Activated T-cell treated with anti-CD3 and anti-CD28 coated beads, Interleukin-2, amount 50 U/mL, for 4 hours (primary cell): ENCODE data around the gene ADGRA1. TPM values are rescaled to one million over a fixed set of nuclear protein-coding genes. Genes with fewer than 3 reads are reported as not detected.
A peak's percentile ranks its signal among the peaks of the same experiment; 100 is the strongest.

Experiments used
- ATAC-seq, 2 donors: fragments of 200-7000 bp; cut with Tn5 transposase; one replicate each; pipeline ENCODE4 v1.10.0; 2021
- DNase-seq: peaks from one replicate; pipeline ENCODE4 v3.0.0-alpha.2; 2020
- H3K27me3 Mint-ChIP-seq: one replicate; pipeline ENCODE4 v1.8.0; 2021; ENCODE audit warnings: low read depth, mixed read lengths
- H3K36me3 Mint-ChIP-seq: one replicate; pipeline ENCODE4 v1.8.0; 2022; ENCODE audit warnings: mixed read lengths; ENCODE audit not compliant: insufficient read depth
- H3K4me1 Mint-ChIP-seq: one replicate; pipeline ENCODE4 v1.8.0; 2021; ENCODE audit warnings: low read depth, mixed read lengths
- H3K4me3 Mint-ChIP-seq: one replicate; pipeline ENCODE4 v1.8.0; 2021; ENCODE audit warnings: mild to moderate bottlenecking, moderate library complexity, mixed read lengths
- H3K9me3 Mint-ChIP-seq: one replicate; pipeline ENCODE4 v1.8.0; 2021; ENCODE audit warnings: mixed read lengths
- total RNA-seq, 3 donors: library from RNA; stranded (reverse); gene quantifications; one replicate each; pipeline ENCODE4 v1.2.1, GENCODE V29; 2021

Gene ADGRA1
- total RNA-seq, 3 donors from 2014 or later: not detected

- Mint-ChIP-seq H3K36me3 (no peaks in the 10 kb centered on the region), H3K4me3 (no peak overlapping the region), H3K4me1 (peaks cover 3% of the 10 kb centered on the region), H3K27me3 (peaks cover 20% of the 10 kb centered on the region), H3K9me3 (no peaks in the 10 kb centered on the region)
- peak; percentile 2 for DNase-seq
- ATAC-seq: no peak
Measured at GRCh38 chr10:133126431-133127290, 38.9 kb downstream of the ADGRA1 start.

- ATAC-seq (peak in 1 of 2 donors; percentile 37), DNase-seq (no peak)
- no peaks in the 10 kb centered on the region for H3K36me3 Mint-ChIP-seq
- H3K27me3 Mint-ChIP-seq: peaks cover 20% of the 10 kb centered on the region
- no peaks in the 10 kb centered on the region for H3K9me3 Mint-ChIP-seq
- H3K4me1 Mint-ChIP-seq: peaks cover 3% of the 10 kb centered on the region
- no peak overlapping the region for H3K4me3 Mint-ChIP-seq
Measured at GRCh38 chr10:133127291-133128125, 39.8 kb downstream of the ADGRA1 start.

- Mint-ChIP-seq H3K4me3 (no peak overlapping the region), H3K4me1 (peaks cover 1% of the 10 kb centered on the region), H3K36me3 (no peaks in the 10 kb centered on the region), H3K27me3 (peaks cover 16% of the 10 kb centered on the region), H3K9me3 (no peaks in the 10 kb centered on the region)
- DNase-seq: no peak
- no peak for ATAC-seq
Measured at GRCh38 chr10:133128126-133129070, 40.7 kb downstream of the ADGRA1 start.

GRCh38 chr10:133129071-133129858 lies 41.5 kb downstream of the ADGRA1 start:
- H3K4me3 Mint-ChIP-seq: no peak overlapping the region
- ATAC-seq (no peak), DNase-seq (no peak)
- H3K27me3 Mint-ChIP-seq: peaks cover 13% of the 10 kb centered on the region
- peaks cover 1% of the 10 kb centered on the region for H3K4me1 Mint-ChIP-seq
- H3K36me3 Mint-ChIP-seq: no peaks in the 10 kb centered on the region
- no peaks in the 10 kb centered on the region for H3K9me3 Mint-ChIP-seq

DNA sequence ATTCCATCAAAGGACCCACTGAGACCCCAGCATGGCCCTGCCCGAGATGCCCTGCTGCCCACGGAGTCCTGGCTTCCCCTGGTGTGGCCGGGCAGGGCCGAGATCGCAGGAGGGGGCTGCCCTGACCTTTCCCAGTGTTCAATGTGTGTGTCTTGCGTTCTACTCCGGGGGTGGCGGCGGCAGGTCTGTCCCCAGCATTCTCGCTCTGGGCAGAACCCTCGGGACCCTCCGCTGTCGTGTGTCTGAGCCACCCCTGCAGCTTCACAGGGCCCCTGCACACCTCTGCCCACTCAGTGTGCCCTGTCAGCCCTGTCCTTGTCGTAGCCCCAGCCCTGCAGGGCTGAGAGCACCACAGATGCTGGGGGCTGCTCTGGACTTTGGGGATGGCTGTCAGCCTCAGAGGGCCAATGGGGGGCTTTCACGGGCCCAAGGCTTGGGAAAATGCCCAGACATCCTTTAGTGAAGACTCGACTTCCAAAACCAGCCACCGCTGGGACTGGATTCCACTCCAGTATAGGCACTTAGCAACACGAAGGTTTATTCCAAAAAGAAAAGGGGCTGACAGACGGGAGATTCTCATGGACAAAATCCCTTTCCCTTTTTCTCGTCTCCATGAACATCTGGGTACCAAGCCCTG lies 42.3 kb downstream of the ADGRA1 start:
- DNase-seq (no peak), ATAC-seq (no peak)
- Mint-ChIP-seq H3K4me3 (no peak overlapping the region), H3K4me1 (peaks cover under 1% of the 10 kb centered on the region), H3K27me3 (peaks cover 11% of the 10 kb centered on the region), H3K9me3 (no peaks in the 10 kb centered on the region), H3K36me3 (no peaks in the 10 kb centered on the region)

GRCh38 chr10:133130602-133131001 lies 42.9 kb downstream of the ADGRA1 start:
- H3K4me3 Mint-ChIP-seq: no peak overlapping the region
- H3K36me3 Mint-ChIP-seq: no peaks in the 10 kb centered on the region
- H3K9me3 Mint-ChIP-seq: no peaks in the 10 kb centered on the region
- DNase-seq: no peak
- peaks cover 7% of the 10 kb centered on the region for H3K27me3 Mint-ChIP-seq
- ATAC-seq: no peak
- H3K4me1 Mint-ChIP-seq: no peaks in the 10 kb centered on the region

DNA sequence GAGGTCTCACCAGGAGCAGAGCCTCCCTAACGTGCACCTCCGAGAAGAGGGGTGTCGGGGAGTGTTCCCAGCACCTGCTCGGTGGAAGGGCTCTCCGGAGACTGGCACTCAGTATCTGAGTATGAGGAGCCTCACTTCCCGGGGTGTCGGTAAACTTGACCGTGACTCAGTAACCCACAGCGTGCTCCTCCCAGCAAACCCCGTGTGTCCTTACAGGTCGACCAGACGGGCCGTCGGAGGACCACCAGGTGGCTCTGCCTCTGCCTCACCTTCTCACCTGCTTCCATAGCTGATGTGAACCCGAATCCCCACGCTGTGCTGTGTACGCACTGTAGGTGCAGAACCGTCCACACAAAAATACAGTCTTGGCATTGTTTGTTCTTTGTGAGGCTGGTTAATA lies 43.3 kb downstream of the ADGRA1 start:
- Mint-ChIP-seq H3K27me3 (peaks cover 2% of the 10 kb centered on the region), H3K36me3 (no peaks in the 10 kb centered on the region), H3K9me3 (no peaks in the 10 kb centered on the region), H3K4me3 (no peak overlapping the region), H3K4me1 (no peaks in the 10 kb centered on the region)
- ATAC-seq: no peak
- no peak for DNase-seq

GRCh38 chr10:133131734-133132472 lies 44.2 kb downstream of the ADGRA1 start:
- DNase-seq (no peak), ATAC-seq (no peak)
- H3K36me3 Mint-ChIP-seq: no peaks in the 10 kb centered on the region
- H3K9me3 Mint-ChIP-seq: no peaks in the 10 kb centered on the region
- H3K4me3 Mint-ChIP-seq: no peak overlapping the region
- H3K27me3 Mint-ChIP-seq: no peaks in the 10 kb centered on the region
- no peaks in the 10 kb centered on the region for H3K4me1 Mint-ChIP-seq

DNA sequence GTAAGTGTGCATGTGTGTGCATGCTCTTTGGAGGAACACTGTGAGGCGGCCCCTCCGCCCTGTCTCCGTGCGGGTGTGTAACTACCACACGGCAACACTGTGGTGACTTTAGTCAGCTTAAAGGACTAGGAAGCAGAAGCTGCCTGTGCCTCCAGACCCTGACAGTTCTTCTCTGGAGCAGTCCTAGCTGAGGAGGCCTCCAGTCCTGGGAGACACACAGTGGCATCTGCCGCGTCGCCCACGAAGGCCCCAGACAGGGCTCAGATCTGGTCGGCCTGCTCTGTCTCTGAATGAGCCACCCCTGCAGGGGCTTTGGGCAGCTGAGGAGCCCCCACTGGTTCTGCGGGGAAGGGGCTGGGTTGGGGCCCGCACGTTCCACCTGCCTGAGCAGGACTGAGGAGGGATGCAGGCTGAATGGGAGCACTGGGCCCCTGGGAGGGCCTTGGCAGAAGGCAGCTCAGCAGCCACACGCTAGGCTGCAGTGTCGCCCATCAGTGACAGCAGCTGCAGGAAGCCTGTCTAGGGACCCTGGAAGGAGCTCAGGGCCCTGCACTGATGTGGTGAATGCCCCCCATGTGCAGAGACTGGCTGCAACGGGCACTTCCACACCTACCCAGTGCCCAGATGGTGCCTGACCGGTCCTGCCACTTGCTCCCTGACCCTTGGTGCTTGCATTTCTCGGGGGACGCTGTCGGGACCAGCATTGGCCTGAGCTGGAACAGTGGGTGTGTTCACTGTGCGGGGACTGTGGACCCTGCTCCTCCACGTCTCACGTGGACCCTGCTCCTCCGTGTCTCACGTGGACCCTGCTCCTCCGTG lies 45.0 kb downstream of the ADGRA1 start:
- no peak overlapping the region for H3K4me3 Mint-ChIP-seq
- H3K36me3 Mint-ChIP-seq: no peaks in the 10 kb centered on the region
- no peaks in the 10 kb centered on the region for H3K27me3 Mint-ChIP-seq
- ATAC-seq: no peak
- no peak for DNase-seq
- H3K9me3 Mint-ChIP-seq: no peaks in the 10 kb centered on the region
- no peaks in the 10 kb centered on the region for H3K4me1 Mint-ChIP-seq

DNA sequence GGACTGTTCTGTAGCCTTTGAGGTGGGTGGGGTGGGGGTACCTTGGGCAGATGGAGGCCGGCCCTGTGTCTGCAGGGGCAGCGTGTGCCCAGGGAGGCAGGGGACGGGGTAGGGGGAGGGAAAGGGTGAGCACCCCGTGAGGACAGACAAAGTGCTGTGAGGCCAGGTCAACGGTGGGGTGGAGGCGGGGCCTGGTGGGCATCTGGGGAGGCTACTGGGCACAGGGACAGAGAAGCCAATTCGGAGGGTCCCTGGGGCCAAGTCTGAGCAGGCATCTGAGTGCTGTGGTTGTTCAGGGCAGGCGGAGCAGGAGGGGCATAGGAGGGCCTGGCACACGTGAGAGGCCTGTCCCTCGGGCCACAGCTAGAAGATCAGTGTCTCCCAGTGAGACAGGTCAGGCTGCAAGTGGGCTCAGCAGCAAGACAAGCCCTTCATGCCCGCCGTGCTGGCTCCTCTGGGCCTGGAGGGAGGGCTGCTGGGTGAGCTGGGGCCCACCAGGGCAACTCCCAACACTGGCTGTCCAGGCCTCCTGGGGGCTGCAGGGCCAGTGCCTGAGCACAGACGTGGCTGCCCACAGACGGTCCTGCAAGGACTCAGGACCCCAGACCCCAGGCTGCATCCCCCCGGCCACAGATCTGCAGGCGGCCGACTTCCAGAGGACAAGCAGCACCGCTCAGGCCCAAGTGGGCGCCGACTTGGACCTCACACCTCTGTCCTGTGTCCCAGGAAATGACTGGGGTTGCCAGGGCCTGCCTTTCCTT lies 45.9 kb downstream of the ADGRA1 start:
- H3K4me1 Mint-ChIP-seq: no peaks in the 10 kb centered on the region
- no peak for ATAC-seq

GRCh38 chr10:133134411-133135115 lies 46.8 kb downstream of the ADGRA1 start:
- H3K27me3 Mint-ChIP-seq: no peaks in the 10 kb centered on the region
- H3K4me1 Mint-ChIP-seq: no peaks in the 10 kb centered on the region
- ATAC-seq: no peak
- no peak for DNase-seq
- no peak overlapping the region for H3K4me3 Mint-ChIP-seq
- H3K36me3 Mint-ChIP-seq: no peaks in the 10 kb centered on the region
- H3K9me3 Mint-ChIP-seq: no peaks in the 10 kb centered on the region

More for the DNA sequence above, 45.9 kb downstream of the ADGRA1 start:
- no peaks in the 10 kb centered on the region for H3K27me3 Mint-ChIP-seq
- H3K36me3 Mint-ChIP-seq: no peaks in the 10 kb centered on the region
- H3K9me3 Mint-ChIP-seq: no peaks in the 10 kb centered on the region
- no peak overlapping the region for H3K4me3 Mint-ChIP-seq
- DNase-seq: no peak
